Stimulated activated CD8-positive, alpha-beta memory T cell treated with anti-CD3 and anti-CD28 coated beads, Interleukin-4, amount 100 ng/mL, for 24 hours (primary cell): ENCODE data around the gene VEZF1.

Experiments used
- DNase-seq: peaks from one replicate; pipeline ENCODE4 v3.0.0-alpha.2; 2020; ENCODE audit warnings: low read depth

Gene VEZF1

DNA sequence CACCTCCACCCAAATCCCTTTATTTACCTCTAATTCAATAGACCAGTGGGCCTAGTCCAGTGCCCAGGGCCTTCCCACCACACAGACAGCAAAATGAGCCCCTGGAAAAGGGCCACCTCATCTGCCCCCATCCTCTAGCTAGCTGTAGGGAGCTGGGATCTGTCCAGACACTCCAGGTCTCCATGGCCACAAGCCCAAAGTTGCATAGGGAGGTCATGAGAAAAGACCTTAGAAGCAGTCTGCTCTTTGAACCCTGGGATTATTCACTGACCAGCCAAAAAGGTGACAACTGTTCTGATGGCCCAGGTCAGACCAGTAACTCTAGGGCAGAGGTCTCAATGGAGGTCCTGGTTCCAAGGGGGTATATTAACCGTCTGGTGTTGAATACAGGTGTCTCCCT is 34.8 kb downstream of the VEZF1 start:
- no peak for DNase-seq

DNA sequence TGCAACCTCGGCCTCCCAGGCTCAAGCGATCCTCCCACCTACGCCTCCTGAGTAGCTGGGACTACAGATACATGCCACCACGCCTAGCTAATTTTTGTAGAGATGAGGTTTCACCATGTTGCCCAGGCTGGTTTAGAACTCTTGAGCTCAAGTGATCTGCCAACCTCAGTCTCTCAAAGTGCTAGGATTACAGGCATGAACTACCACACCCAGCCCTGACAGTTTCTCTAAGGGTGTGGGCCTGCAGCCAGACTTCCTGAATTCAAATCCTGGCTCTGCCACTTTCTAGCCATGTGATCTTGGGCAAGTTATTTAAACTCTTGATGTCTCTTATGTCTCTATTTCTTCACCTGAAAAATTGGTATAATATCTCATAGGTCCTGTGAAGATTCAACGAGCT is 38.4 kb downstream of the VEZF1 start:
- no peak for DNase-seq

DNA sequence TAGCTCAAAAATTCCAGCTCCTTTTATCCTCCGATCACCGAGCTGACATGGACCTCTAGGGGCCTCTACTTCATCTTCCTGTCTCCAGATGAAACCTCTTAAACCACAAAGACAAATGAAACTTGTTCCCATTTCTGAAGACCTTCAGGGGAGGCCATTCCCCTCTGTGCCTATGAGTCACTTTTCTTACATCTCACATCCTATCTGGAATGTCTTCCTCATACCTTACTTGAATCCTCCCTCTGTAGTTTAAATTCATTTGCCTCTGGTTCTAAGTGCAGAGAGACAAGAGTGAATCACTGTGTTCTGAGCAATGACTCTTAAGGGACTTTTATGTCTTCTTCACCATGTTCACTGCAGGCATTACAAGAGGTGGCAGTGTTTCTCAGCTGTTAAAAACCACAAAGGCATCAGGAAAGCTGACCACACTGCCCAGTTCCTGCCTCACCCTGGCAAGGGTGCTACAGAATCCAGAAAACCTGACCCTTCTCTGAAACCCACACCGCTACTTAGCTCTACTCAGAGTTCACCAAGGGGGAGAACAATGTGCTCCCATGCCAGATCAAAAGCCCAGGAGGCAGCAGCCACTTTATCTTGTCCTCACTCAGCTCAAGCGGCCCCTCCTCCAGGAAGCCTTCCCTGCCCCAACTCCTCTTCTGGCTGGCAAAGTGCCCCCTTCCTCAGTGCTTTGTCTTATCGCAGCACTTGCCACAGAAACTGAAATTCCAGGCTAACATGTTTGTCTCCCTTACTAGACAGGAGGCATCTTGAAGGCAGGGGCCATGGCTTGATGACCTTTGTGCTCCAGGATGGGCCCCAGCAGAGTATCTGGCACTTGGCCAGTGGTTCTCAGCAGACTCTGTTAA is 39.3 kb downstream of the VEZF1 start:
- DNase-seq = no peak

DNA sequence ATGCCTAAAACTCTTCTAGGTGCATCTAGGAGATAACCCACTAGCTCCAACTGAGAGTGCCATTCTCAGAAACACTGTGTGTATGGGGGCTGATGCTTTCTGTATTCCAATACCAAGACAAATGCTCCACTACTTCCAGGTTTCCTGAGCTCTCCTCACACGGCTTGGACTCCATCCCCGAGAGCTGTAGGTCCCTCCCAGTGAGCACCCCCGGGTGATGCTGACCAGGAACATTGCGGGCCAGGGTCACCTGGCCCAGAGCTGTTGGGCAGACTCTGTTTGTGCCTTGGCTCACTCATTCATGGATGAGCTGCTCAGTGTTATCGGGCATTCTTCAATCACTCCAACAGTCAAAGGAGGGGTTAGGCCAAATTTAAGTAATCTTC is 39.9 kb downstream of the VEZF1 start:
- DNase-seq = no peak

DNA sequence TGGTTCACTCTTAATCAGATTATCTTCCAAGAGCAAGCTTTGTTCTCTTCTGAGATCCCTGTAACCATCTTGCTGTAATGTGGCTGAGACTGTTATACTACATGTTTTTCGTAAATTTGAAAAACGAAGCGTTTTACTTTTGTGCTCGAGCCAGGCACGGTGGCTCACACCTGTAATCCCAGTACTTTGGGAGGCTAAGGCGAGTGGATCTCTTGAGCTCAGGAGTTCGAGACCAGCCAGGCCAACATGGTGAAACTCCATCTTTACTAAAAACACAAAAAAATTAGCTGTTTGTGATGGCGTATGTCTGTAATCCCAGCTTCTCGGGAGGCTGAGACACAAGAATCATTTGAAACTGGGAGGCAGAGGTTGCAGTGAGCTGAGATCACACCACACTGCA is 40.7 kb downstream of the VEZF1 start:
- DNase-seq = no peak

DNA sequence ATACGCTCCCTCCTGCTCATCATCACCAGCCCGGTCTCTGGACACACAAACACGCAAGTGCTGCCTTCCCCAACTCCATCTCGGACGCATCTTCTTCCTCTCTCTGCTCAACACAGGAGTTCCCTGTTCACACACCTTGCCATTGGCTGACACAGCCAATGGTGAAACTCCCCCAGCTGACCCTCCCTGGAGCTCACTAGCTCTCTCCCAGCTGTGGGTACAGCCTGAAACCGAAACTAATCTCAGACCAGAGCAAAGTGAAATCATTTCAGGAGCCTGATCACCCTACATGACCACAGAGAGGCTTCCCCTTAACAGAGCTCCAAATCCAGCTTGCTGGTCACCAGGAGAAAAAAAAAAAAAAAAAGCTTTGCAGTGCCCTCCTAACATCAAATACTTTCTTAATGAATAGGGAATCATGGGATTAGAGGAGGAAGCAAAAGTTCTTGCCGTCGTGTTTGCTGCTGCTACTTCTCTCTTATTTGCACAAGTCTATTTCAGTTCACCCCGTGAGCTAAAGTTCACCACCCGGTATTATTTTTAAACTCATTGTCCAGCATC is 41.2 kb downstream of the VEZF1 start:
- no peak for DNase-seq

DNA sequence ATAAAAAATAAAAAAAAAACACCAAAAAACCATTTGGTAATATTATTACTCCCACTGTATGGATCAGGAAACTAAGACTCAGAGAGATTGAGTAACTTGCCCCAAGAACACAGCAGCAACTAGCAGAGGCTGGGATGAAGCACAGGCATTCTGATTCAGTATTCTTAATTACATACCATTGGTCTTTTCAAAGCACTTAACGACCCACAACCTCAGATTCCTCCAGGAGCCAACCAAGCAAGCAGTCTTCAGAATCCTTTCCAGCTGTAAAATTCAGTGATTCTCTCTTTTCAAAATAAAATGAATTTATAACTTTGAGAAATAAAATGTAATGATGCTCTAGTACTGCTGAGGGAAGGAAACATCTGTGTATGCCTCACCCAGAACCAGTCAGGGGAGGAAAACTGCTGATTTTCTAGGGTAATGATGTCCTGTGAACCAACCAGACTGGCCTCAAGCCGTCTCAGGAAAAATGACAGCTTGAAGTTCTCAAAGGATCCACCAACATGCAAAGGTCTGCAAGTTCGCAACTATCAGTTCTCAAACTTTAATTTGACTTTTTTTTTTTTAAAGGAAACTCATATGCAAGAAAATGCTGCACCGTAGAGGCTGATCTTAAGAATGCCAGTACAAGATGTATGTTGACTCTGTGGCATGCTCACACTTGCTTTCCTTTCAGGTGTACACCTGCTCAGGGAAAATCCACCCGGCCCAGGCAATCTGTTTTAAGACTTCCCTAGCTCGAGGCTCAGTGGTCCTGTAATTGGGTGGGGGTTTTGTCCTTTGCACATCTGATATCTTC is 41.9 kb downstream of the VEZF1 start:
- no peak for DNase-seq

DNA sequence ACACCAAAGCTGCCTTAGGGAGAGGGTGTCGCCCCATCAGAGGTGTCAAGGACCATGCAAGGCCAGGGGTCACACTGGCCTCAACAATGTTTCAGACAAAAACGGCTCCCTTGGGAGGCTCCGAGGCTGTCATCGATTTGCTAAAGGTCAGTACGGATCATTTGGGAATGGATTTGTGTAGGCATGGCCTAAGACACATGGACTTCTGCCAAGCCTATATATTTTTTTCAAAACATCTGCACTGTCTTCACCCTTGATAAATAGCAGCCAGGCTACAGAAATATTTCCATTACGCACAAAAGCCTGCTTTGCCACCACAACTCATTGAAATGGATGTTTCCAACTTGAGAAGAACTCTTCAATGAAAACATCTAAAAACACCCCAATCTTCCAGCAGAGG is 43.1 kb downstream of the VEZF1 start:
- no peak for DNase-seq

DNA sequence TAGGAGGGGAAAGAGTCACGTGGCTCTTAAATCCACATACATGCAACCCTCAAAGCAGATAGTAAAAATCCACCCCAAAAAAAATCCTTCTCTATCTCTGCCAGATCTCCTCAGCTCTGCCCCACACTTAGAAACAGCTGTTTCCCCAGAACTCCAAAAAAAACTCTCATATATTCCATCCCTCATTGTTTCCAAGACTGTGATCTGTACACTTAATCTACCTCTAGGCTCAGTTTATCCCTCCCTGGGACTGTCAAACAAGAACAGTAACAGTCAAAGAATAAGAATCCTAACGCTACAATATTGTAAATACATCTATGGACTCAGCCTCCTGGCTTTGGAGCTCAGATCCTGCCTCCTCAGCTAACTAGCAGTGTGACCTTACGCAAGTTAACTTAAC is 44.4 kb downstream of the VEZF1 start:
- DNase-seq = no peak

DNA sequence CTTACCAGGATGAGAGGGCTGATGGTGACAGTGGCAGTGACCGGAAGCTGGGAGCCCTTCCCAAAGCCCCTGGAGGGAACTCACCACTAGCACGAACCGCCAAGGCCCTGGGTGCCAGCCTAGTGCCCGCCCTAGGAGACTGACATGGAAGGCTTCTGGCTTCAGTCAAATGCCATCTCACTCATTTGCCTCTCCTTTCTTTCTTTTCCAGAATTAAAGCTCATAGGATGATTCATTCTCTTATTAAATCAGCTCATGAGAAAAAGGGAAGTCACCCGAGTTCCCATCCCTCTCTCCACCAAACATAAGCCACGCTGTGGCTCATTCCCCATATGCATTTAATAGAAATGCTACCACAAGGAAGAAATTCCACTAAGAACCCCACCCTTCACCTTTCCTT is 44.9 kb downstream of the VEZF1 start:
- DNase-seq = no peak

DNA sequence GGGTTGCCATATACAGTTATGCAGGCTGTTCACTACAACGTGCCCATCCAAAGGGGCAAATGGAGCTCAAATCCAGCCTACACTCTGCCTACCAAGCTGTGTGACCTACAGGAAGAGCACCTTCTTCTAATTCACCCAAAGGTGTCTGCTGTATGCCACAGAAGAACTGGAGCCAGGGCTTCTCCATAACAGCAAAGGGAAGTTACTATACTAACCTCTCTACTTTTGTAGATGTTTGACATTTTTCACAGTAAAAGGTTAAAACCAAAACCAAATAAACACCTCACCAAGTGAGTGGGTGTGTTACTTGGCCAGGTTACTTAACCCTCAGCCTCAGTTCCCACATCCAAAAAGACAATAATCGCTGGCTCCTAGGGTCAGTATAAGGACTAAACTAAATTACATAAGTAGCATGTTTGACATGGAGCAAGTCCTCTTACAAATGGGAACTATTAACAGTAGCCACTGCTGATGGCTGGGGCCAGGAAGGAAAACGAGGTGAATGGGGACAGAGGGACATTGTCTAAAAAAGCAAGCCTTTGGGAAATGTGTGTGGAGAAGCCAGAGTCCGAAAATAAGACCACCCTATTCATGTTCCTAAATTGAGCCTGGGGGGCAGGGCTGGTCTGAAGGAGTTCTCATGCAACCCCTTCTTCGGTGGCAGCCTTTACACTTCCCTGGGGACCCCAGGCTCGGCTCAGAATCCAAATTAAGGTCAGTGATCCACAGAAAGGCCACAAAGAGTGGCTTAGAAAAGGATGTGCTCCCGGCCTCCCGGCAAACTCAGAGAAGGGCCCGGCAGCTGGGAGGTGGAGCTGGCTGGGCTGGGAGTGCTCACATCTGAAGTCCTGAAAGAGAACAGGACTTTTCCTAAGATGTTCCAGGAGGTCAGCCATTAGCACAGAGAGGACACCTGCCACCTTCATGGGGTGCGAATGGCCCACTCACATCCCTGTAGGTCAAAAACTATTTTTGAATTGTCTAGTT is 46.4 kb downstream of the VEZF1 start:
- no peak for DNase-seq

DNA sequence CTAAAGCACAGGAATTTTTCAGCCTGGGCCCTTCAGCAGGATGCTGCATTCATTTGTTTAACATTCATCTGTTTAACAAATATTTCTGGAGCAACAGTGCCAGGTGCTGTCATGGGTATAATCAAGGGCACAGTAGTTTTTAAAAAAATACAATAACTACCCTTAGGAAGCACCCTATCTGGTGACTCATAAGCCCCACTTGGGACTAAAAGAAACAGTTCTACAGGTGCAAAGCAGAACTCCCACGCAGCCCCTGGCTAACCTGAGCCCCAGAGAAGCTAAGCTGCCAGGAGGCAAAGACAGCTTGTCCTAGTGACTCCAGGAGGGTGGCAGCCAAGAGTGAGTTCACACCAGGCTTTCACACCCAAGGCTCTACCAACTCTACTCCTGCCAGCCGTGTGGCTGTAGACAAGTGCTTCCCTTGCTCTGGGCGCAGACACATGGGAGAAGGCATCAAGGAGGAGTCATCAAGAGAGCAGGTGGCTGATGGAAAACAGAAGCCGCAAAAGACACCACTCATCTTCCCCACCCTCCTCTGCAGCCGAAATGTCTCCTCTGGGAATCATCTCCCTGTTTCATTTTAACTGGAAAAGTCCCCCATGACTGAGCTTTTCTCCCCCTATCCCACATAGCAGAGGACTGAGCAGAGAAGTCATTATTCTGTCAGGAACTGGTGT is 47.3 kb downstream of the VEZF1 start:
- DNase-seq = no peak

DNA sequence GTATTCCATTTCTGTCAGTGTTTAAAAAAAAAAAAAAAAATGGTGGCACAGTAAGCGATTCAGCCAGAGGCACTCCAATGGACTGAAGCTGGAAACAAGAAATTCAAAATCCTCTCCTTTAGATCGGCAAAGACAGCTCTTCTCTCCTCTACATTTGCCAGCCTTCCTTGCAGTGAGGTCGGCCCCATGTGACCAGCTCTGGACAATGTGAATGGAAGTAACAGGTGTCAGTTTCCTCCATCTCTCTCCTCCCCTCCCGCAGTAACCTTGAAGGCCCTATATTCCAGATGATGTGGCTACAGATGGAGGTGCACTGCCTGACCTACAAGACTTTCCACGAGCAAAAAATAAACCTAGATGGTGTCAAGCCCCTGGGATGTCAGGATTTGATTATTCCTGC is 47.8 kb downstream of the VEZF1 start:
- no peak for DNase-seq

DNA sequence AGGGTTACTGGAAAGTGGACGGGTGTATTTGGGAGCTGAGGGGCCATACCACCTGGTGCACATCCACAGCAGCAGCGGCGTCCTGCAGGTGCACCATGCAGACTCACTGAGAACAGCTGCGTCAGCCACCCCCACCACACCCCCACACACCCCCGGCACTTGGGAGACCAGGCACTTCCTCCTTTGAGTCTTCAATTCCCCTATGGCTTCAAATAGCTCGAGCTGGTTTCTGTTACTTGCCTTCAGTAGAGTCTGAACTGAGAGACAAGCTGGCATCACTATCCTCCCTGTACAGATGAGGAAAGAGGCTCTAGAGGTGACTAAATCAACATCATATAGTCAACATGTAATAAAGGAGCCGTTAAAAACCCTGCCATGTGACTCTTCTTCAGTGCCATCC is 48.3 kb downstream of the VEZF1 start:
- no peak for DNase-seq

DNA sequence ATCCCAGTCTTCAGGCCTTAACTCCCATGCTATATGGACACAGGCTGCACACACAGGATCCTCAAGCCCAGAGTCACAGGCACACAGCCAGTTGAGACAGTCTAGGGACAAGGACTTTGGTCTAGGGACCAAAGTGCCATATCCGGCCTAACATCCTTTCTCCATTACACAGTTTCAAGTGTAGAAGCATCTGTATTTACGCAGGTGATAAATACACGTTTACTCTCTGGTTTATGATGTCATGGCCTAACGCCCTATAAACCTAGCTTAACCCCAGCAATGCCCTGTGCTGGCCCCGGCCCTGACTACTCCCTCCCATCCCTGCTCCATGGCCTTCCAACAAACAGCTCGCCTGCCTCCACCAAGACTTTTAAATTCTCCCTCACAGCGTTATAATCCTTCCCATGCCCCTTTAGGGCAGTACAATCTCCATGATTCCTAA is 50.0 kb downstream of the VEZF1 start:
- DNase-seq = no peak

DNA sequence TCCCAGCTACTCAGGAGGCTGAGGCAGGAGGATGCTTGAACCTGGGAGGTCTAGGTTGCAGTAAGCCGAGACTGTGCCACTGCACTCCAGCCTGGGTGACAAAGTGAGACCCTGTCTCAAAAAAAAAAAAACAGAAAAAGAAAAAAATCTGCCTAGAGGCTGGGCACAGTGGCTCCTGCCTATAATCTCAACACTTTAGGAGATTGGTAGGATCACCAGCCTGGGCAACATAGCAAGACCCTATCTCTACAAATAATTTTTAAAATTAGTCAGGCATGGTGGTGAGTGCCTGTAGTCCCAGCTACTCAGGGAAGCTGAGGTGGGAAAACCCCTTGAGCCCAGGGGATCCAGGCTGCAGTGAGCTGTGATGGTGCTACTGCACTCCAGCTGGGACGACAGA is 50.6 kb downstream of the VEZF1 start:
- DNase-seq = no peak

DNA sequence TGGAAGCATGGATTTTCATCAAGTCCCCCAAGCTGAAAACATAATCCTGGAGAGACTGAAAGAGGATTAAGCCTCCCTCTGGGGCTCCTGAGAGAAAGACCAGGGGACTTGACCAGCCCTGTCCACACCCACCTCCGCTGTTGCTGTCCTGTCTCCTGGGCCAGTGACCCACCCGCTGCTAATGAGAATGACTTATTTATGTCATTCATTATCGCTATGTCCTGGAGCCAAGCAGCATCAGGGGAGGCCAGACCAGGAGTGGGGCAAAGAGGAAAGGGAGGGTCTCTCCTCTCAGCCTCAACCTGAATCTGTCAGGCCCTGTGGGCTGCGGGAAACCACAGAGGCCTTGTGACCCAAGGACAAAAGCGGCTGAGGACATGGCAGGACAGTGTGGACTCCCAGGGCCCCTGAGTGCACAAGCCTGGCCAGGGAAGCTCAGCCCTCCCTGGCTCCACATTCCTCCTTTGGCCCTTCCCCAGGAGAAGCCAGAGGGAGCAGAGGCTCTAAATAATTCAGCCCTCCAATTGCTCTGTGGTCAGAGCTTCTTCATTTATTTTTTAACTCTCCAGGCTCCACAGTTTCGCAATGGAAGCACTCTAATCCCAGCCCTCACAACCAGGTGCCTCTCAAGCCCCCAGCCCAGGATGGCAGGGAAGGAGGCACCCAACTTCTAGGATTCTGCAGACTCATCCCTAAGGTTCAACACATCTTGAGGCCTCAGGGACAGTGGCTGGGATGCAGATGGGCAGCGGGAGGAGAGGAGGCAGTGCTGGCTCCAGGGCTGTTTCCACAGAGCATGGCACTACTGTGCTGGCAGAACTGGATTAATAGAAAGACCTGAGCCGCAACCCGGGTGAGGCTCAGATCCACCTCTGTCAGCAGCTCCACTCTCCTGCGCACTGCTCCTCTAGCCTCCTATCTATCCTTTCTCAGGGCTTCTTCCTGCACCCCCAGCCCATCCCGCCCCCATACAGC is 51.9 kb downstream of the VEZF1 start:
- no peak for DNase-seq

DNA sequence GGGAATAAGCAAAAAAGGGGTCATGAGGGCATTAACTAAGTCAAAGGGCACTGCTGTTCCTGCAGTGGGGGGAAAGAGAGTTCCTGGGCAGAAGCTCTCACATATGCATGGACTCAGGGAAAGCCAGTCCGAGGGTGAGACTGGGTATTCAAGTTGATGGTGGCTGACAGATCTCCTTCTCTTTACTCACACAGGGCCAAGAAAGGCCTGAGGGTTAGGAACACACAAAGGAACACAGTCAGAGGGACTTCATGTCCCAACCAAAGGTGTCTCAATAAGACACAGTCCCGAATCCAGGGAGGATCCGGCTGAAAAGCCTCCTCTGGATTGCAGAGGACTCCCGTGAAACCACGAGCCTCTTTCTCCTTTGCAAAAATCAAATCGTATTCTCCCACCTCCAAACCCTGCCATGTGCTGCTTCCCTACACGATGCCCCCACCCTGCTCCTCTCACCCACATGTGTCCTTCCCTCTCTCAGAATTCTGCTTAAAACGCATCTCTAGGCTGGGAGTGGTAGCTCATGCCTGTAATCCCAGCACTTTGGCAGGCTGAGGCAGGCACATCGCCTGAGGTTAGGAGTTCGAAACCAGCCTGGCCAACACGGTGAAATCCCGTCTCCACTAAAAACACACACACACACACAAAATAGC is 56.4 kb downstream of the VEZF1 start:
- no peak for DNase-seq

DNA sequence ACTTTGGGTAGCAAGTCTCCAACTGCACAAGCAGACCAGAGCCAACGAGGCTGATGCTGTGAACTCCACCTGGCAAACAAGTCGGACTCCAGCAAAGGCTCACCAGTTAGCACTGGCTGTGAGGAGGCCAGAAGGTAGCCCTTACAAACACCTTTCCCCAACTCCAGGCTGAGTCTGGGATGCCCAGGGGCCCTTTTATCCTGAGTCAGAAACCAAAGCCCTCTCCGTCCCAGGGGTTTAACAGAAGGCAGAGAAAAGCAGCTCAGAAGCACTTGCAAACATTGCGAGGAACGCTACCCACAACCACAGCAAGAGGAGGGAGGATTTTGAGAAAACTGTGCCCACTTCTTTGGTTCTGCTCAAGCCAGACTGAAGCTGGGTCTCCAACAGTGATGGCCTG is 57.8 kb downstream of the VEZF1 start:
- no peak for DNase-seq

DNA sequence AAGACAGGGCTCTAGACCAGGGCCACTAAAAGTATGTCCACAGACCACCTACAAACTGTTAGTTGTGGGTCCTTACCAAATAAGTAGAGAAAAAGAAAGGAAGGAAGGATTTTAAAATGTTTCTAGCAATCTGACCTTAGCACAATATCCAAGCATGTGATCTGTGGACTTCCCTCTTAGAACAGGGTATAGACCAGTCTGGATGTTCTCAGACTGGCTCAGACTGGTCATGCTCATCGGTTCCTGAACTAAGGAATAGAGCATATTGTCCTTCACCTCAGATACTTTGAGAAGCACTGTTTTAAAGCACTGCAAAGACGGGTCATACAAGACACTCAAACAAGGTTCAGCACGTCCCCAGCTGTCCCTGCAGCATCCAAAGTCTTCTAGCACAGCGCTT is 58.7 kb downstream of the VEZF1 start:
- DNase-seq = no peak
